ENCODE measurements around the gene CFTR.

Gene CFTR

DNA sequence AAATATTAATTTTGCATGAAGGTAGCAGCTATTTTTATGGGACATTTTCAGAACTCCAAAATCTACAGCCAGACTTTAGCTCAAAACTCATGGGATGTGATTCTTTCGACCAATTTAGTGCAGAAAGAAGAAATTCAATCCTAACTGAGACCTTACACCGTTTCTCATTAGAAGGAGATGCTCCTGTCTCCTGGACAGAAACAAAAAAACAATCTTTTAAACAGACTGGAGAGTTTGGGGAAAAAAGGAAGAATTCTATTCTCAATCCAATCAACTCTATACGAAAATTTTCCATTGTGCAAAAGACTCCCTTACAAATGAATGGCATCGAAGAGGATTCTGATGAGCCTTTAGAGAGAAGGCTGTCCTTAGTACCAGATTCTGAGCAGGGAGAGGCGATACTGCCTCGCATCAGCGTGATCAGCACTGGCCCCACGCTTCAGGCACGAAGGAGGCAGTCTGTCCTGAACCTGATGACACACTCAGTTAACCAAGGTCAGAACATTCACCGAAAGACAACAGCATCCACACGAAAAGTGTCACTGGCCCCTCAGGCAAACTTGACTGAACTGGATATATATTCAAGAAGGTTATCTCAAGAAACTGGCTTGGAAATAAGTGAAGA is 112.3 kb downstream of the CFTR start:
- DNase-seq = no peak

DNA sequence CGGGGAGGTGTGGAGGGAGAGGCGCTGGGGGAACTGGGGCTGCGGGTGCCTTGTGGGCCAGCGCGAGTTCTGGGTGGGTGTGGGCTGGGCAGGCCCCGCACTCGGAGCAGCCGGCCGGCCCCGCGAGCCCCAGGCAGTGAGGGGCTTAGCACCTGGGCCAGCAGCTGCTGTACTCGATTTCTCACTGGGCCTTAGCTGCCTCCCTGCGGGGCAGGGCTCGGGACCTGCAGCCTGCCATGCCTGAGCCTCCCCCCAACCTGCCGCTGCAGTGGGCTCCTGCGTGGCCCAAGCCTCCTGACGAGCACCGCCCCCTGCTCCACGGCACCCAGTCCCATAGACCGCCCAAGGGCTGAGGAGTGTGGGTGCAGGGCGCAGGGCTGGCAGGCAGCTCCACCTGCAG is 116.3 kb downstream of the CFTR start:
- DNase-seq = no peak

- no peak for DNase-seq
Measured at GRCh38 chr7:117597755-117598154, 117.9 kb downstream of the CFTR start.

DNA sequence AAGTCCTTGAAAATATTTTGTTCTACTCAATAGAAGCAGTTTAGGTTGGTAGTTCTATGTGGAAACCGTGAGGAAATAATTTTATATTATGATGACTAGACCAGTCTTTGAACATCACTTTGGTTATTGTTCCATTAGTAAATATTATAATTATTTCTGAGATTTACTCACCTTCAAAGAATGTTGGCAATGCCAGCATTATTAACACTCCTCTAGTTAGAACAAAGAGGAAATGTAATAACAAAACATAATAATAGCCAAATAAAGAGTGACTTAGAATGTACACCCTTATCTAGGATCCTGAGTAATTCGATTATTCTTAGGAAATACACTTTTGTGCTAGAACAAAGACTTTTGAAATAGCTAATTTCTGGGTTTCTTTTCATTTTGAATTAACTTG is 121.1 kb downstream of the CFTR start:
- no peak for DNase-seq

- no peak for DNase-seq
Measured at GRCh38 chr7:117603627-117604026, 123.8 kb downstream of the CFTR start.

- DNase-seq = no peak
Measured at GRCh38 chr7:117605712-117606111, 125.9 kb downstream of the CFTR start.

- DNase-seq = no peak
Measured at GRCh38 chr7:117606132-117606531, 126.3 kb downstream of the CFTR start.

DNA sequence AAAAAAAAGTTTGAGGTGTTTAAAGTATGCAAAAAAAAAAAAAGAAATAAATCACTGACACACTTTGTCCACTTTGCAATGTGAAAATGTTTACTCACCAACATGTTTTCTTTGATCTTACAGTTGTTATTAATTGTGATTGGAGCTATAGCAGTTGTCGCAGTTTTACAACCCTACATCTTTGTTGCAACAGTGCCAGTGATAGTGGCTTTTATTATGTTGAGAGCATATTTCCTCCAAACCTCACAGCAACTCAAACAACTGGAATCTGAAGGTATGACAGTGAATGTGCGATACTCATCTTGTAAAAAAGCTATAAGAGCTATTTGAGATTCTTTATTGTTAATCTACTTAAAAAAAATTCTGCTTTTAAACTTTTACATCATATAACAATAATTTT is 130.6 kb downstream of the CFTR start:
- DNase-seq = no peak

DNA sequence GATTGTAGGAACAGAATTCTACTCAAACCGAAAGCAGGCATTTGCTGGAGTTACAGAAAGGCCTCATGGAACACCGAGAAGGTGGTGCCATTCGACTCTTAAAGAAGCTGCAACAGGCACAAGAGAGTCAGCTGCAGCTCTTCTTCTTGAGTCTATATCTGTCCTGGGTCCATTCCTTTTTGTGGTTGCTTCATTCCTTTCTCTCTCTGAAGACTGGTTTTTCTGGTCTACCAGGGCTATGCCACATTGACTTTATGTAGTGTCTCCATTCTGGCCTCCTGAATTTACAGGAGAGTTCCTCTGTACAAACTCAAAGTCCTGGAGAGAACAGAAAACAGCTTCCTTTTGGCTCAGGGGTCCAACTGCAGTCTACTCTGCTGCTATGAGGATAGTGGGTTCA is 132.8 kb downstream of the CFTR start:
- DNase-seq = no peak

GRCh38 chr7:117616694-117617093 is 136.9 kb downstream of the CFTR start:
- no peak for DNase-seq

GRCh38 chr7:117619681-117620080 is 139.9 kb downstream of the CFTR start:
- no peak for DNase-seq

GRCh38 chr7:117621075-117621618 is 141.3 kb downstream of the CFTR start:
- no peak for DNase-seq

GRCh38 chr7:117623606-117624005 is 143.8 kb downstream of the CFTR start:
- no peak for DNase-seq

DNA sequence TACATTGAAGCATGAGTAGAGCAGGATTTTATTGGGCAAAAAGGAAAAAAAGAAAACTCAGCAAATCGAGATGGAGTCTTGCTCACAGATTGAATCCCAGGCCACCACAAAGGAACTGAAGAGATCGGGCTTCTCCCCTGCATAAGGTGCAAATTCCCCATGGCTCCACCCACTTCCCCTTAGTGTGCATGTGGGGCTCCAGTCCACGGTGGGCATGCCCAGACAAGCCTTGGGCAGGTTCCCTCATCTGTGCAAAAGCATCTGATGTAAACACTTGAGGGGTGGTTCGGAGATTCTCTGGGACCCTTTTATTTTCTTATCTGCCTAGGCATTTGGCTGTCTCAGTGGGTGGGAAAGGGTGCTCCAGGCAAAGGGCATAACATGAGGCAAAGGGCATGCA is 150.7 kb downstream of the CFTR start:
- DNase-seq = no peak

DNA sequence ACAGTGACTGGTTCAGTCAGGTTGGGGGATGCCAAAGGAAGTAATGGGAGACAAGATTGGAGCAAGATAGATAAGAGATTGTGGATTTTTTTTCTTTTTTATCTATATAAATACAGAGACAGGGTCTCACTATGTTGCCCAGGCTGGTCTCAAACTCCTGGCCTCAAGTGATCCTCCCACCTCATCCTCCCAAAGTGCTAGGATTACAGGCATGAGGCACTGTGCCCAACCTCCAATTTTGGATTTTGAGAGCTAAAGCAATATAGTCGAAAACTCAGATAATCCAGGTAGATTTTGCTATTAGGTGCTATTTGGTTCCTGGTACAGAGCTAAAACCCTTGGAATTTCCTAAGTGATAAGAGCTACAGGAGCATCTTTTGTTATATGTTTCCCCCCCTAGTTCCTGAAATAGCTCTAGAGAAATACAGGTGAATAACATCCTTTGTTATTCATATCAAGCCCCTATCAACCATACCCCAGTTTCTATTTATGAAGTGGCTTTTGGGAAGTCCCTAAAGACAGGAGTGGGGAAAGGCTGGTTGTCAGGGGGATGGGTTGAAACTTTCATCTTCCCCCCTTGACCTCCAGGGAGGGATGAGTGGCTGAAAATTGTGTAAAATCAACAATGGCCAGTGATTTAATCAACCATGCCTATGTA is 151.2 kb downstream of the CFTR start:
- no peak for DNase-seq

DNA sequence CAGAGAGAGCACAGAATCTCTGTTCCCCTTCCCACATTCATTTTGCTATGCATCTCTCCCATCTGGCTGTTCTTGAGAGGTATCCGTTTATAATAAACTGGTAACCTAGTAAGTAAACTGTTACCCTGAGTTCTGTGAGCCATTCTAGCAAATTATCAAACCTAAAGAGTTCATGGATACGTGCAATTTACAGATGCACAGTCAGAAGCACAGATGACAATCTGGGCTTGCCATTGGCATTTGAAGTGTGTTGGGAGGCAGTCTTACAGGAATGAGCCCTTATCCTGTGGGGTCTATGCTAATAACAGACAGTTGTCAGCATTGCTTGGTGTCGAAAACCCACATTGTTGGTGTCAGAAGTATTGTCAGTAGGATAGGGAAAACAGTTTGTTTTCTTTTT is 151.8 kb downstream of the CFTR start:
- DNase-seq = no peak

GRCh38 chr7:117637937-117638336 is 158.1 kb downstream of the CFTR start:
- DNase-seq = no peak

DNA sequence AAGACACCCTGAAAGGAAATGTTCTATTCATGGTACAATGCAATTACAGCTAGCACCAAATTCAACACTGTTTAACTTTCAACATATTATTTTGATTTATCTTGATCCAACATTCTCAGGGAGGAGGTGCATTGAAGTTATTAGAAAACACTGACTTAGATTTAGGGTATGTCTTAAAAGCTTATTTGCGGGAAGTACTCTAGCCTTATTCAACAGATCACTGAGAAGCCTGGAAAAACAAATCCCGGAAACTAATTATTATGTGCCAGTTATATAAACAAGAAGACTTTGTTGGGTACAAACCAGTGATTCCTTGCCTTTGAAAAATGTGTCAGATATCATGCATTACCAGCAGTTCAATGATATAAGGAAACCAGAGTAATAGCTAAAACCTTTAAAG is 160.1 kb downstream of the CFTR start:
- DNase-seq = no peak

DNA sequence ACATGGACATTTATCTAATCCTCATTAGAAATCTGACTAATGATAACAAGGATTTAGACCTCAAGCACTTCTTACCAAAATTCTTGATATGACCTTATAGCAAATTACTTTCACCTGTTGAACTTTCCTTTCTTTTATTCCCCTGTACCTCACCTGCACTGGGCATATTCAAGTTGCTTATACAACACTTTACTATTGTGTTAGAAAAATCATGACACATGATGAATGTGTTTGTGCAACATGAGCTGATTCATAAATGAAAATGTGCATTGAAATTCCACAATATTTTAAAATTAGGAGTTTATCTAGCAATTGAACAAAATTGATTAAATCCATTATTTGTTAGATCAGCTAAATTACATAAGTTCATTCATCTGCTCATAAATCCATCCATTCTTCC is 160.6 kb downstream of the CFTR start:
- DNase-seq = no peak

GRCh38 chr7:117645481-117646165 is 165.8 kb downstream of the CFTR start:
- no peak for DNase-seq

DNA sequence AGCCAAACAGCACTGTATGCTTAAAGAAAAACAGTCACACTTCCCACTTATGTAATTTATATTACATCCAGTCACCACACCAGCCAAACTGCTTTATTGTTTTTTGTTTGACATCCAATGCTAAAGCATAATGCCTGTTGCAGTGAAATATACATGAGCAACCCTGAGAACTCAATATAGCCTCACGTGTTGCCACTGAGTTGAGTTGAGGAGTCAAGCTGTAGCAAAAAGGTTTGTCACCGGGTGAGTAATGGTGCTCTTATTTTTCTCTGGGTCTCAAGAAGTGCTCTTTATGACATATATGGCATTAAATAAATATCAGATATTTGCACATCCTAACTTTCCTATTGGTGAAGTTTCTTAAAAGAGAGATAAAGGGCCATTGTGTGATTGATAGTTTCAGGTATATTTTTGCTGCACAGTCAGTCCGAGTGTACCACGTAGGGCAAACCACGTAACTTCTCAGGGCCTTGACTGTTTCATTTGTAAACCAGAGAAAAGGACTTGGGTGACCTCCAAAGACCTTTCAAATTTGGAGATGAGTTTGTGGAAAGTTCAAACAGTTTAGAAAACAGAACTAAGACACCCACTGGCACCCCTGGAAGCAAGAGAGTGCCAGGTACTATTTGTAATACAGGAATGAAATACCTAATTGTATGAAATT is 168.5 kb downstream of the CFTR start:
- no peak for DNase-seq

DNA sequence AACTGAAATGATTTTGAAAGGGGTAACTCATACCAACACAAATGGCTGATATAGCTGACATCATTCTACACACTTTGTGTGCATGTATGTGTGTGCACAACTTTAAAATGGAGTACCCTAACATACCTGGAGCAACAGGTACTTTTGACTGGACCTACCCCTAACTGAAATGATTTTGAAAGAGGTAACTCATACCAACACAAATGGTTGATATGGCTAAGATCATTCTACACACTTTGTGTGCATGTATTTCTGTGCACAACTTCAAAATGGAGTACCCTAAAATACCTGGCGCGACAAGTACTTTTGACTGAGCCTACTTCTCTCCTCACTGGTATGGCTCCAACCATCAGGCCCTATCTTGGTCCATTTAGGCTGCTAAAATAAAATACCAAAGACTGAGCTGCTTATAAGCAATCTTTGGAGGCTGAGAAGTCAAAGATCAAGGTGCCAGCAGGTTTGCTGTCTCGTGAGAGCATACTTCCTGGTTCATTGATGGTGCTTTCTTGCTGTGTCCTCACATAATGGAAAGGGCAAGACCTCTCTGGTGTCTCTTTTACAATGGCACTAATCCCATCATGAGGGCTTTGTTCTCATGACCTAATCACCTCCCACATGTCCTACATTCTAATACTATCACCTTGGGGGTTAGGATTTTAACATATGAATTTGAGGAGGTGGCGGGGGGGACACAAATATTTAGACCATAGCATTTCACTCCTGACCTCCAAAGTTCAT is 173.3 kb downstream of the CFTR start:
- no peak for DNase-seq

- DNase-seq = no peak
Measured at GRCh38 chr7:117654780-117655179, 175.0 kb downstream of the CFTR start.

Measured in cortex of kidney (tissue), 1 donor.